ENCODE data around the gene KLK13. TPM values are rescaled to one million over a fixed set of nuclear protein-coding genes. Genes with fewer than 3 reads are reported as not detected.

The KLK13 gene
- total RNA-seq, 2 donors from 2014 or later: not detected

DNA sequence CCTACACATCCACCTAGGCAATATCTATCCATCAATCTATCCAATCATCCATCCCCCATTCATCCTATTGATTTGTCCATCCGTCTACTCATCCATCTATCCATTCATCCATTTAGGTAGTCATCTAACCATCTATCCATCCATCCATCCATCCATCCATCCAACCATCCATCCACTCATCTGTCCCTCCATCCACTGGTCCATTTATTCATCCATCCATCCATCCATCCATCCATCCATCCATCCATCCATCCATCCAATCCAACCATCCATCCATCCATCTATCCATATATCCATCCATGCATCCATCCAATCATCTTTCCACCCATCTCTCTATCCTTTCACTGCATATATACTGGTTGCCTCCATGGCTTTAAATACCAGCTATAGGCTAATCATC lies 3.9 kb downstream of the KLK13 start:
- intact Hi-C loops (cut with DNase I): no loop called here
- Histone ChIP-seq H3K36me3 (no peaks in the 10 kb centered on the region), H3K27ac (no peak overlapping the region), H3K27me3 (peaks cover 20% of the 10 kb centered on the region), H3K4me3 (no peak overlapping the region), H3K9ac (ENCODE audit: low read depth in 2 of 2, low read length in 2 of 2) (no peak overlapping the region), H3K4me1 (no peaks in the 10 kb centered on the region), H3K9me3 (no peaks in the 10 kb centered on the region)
- no peak for TF ChIP-seq CTCF (IDR thresholded peaks at IDR 0.05)
- no peak for DNase-seq

DNA sequence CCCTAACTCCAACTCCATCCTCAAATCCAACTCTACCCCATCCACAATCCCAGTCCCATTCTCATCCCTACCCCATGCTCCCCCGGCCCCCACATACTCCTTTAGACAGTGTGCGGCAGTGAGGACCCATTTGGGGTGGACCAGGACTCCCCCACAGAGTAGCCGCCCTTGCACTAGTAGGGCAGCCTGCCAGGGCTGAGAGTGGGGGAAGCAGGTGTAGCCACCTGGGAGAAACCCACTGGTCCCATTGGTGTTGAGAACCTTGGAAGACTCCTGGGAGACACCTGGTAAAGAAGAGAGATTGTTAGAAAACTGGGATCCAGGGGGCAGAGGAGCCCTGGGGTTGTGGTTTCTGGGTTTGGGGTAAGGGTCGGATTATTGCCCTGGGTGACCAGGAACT lies 4.6 kb downstream of the KLK13 start:
- no peak for DNase-seq
- H3K9ac ChIP-seq (ENCODE audit: low read depth in 2 of 2, low read length in 2 of 2): no peak overlapping the region
- no peaks in the 10 kb centered on the region for H3K36me3 ChIP-seq
- no peak overlapping the region for H3K27ac ChIP-seq
- no peak for TF ChIP-seq CTCF (IDR thresholded peaks at IDR 0.05)
- H3K9me3 ChIP-seq: no peaks in the 10 kb centered on the region
- intact Hi-C loops (cut with DNase I): no loop called here
- no peaks in the 10 kb centered on the region for H3K4me1 ChIP-seq
- no peak overlapping the region for H3K4me3 ChIP-seq
- peaks cover 14% of the 10 kb centered on the region for H3K27me3 ChIP-seq

GRCh38 chr19:51059715-51060114 lies 5.2 kb downstream of the KLK13 start:
- H3K27ac ChIP-seq: no peak overlapping the region
- DNase-seq: no peak
- H3K9ac ChIP-seq (ENCODE audit: low read depth in 2 of 2, low read length in 2 of 2): no peak overlapping the region
- no peaks in the 10 kb centered on the region for H3K4me1 ChIP-seq
- intact Hi-C loops (cut with DNase I): no loop called here
- H3K27me3 ChIP-seq: peaks cover 8% of the 10 kb centered on the region
- H3K9me3 ChIP-seq: no peaks in the 10 kb centered on the region
- H3K36me3 ChIP-seq: no peaks in the 10 kb centered on the region
- TF ChIP-seq CTCF (IDR thresholded peaks at IDR 0.05): no peak
- H3K4me3 ChIP-seq: no peak overlapping the region

DNA sequence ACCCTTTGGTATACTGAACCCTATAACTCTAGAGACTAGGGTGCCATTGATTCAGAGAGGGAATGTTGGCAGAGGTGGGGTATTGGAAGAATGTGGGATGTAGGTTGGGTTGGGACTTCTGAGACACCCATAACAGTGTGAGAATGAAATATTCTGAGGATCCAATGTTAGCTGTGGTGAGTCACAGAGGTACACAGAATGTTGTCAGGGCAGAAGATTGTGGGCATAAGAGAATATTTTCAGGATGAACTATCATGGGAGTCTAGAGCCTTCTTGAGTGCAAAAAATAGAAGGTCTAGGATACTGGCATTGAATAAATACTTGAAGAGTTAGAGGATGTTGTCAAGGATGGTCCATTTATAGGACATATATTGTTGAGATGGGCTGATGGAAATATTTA lies 9.0 kb downstream of the KLK13 start:
- Histone ChIP-seq H3K4me1 (no peaks in the 10 kb centered on the region), H3K9ac (ENCODE audit: low read depth in 2 of 2, low read length in 2 of 2) (no peak overlapping the region), H3K36me3 (no peaks in the 10 kb centered on the region), H3K4me3 (no peak overlapping the region), H3K27me3 (no peaks in the 10 kb centered on the region), H3K27ac (no peak overlapping the region), H3K9me3 (no peaks in the 10 kb centered on the region)
- DNase-seq: no peak
- intact Hi-C loops (cut with DNase I): no loop called here
- no peak for TF ChIP-seq CTCF (IDR thresholded peaks at IDR 0.05)

- intact Hi-C loops (cut with DNase I): no loop called here
- Histone ChIP-seq H3K27ac (no peak overlapping the region), H3K36me3 (no peaks in the 10 kb centered on the region), H3K4me3 (no peak overlapping the region), H3K4me1 (no peaks in the 10 kb centered on the region), H3K27me3 (no peaks in the 10 kb centered on the region), H3K9ac (ENCODE audit: low read depth in 2 of 2, low read length in 2 of 2) (no peak overlapping the region), H3K9me3 (no peaks in the 10 kb centered on the region)
- no peak for DNase-seq
- TF ChIP-seq CTCF (IDR thresholded peaks at IDR 0.05): no peak
These were observed 17.9 kb downstream of the KLK13 start for GRCh38 chr19:51047031-51047335.

- no peaks in the 10 kb centered on the region for H3K4me1 ChIP-seq
- H3K27ac ChIP-seq: no peak overlapping the region
- H3K27me3 ChIP-seq: no peaks in the 10 kb centered on the region
- no peak overlapping the region for H3K4me3 ChIP-seq
- H3K36me3 ChIP-seq: no peaks in the 10 kb centered on the region
- TF ChIP-seq CTCF (IDR thresholded peaks at IDR 0.05): no peak
- no peak overlapping the region for H3K9ac ChIP-seq (ENCODE audit: low read depth in 2 of 2, low read length in 2 of 2)
- DNase-seq: no peak
- intact Hi-C loops (cut with DNase I): no loop called here
- no peaks in the 10 kb centered on the region for H3K9me3 ChIP-seq
These were observed 20.6 kb downstream of the KLK13 start for GRCh38 chr19:51044327-51044726.
